HepG2 (cell line): ENCODE data around the gene SLC16A3. TPM values are rescaled to one million over a fixed set of nuclear protein-coding genes. Genes with fewer than 3 reads are reported as not detected.
A peak's percentile ranks its signal among the peaks of the same experiment; 100 is the strongest.

ENCODE experiments used
- ATAD3A ChIP-seq: sonication (generic); formaldehyde crosslinking; IDR thresholded peaks from 2 replicates; pipeline ENCODE4 v1.4.0; 2020; ENCODE audit warnings: missing genetic modification reagents
- ATF2 ChIP-seq: sonication (generic); formaldehyde crosslinking; IDR thresholded peaks from 2 replicates; pipeline ENCODE4 v1.4.0; 2020; ENCODE audit warnings: missing genetic modification reagents
- BCL6 ChIP-seq: IDR thresholded peaks from 2 replicates; pipeline ENCODE4 v1.6.1; 2016; ENCODE audit warnings: missing genetic modification reagents, missing compliant biosample characterization
- BORCS8-MEF2B ChIP-seq: sonication (generic); formaldehyde crosslinking; IDR thresholded peaks from 2 replicates; pipeline ENCODE4 v1.8.0; 2022; ENCODE audit warnings: mild to moderate bottlenecking, missing genetic modification reagents
- HOXA3 ChIP-seq: sonication (generic); formaldehyde crosslinking; IDR thresholded peaks from 2 replicates; pipeline ENCODE4 v1.5.0; 2020; ENCODE audit warnings: missing genetic modification reagents
- MIER3 ChIP-seq: IDR thresholded peaks from 2 replicates; pipeline ENCODE4 v1.6.1; 2016; ENCODE audit warnings: missing compliant biosample characterization, borderline replicate concordance
- MYNN ChIP-seq: sonication (generic); formaldehyde crosslinking; IDR thresholded peaks from 2 replicates; pipeline ENCODE4 v1.4.0; 2020; ENCODE audit warnings: mild to moderate bottlenecking, low read depth, missing genetic modification reagents
- POLR2G ChIP-seq: fragments of 200-400 bp; formaldehyde crosslinking; IDR thresholded peaks from 2 replicates; pipeline ENCODE4 v1.6.1; 2018; ENCODE audit warnings: mild to moderate bottlenecking, low read depth, low read length, moderate library complexity
- SALL1 ChIP-seq: sonication (generic); formaldehyde crosslinking; IDR thresholded peaks from 2 replicates; pipeline ENCODE4 v1.8.0; 2022; ENCODE audit warnings: mild to moderate bottlenecking, missing genetic modification reagents
- SKI ChIP-seq: fragments of 450-650 bp; IDR thresholded peaks from one replicate; pipeline ENCODE4 v1.6.1; 2018; ENCODE audit warnings: mild to moderate bottlenecking; ENCODE audit not compliant: partially characterized antibody
- TCF12 ChIP-seq, 2 experiments: fragments of 450-650 bp in 1 of 2; sonication (generic) in 1 of 2; formaldehyde crosslinking in 1 of 2; IDR thresholded peaks; 2 replicates each; pipeline versions ENCODE4 v1.6.1 to v1.8.0; 2017 to 2022; ENCODE audit warnings: antibody characterized with exemption in 1 of 2, mild to moderate bottlenecking in 1 of 2, missing genetic modification reagents in 1 of 2, moderate library complexity in 1 of 2
- THAP11 ChIP-seq: IDR thresholded peaks from 2 replicates; pipeline ENCODE4 v1.6.1; 2016; ENCODE audit warnings: missing biosample characterization, missing genetic modification reagents
- ZBTB21 ChIP-seq: sonication (generic); formaldehyde crosslinking; IDR thresholded peaks from 2 replicates; pipeline ENCODE4 v1.4.0; 2020; ENCODE audit warnings: missing genetic modification reagents
- ZBTB4 ChIP-seq: sonication (generic); formaldehyde crosslinking; IDR thresholded peaks from 2 replicates; pipeline ENCODE4 v1.4.0; 2020; ENCODE audit warnings: missing genetic modification reagents, mild to moderate bottlenecking, borderline replicate concordance
- ZKSCAN8 ChIP-seq: IDR thresholded peaks from 2 replicates; pipeline ENCODE4 v1.6.1; 2016; ENCODE audit warnings: borderline replicate concordance, missing genetic modification reagents, missing compliant biosample characterization
- ZNF251 ChIP-seq: sonication (generic); formaldehyde crosslinking; IDR thresholded peaks from 2 replicates; pipeline ENCODE4 v1.9.0; 2021; ENCODE audit warnings: mild to moderate bottlenecking, missing genetic modification reagents
- ZNF574 ChIP-seq: sonication (generic); formaldehyde crosslinking; IDR thresholded peaks from 2 replicates; pipeline ENCODE4 v1.4.0; 2020; ENCODE audit warnings: missing genetic modification reagents
- ZNF691 ChIP-seq: sonication (generic); formaldehyde crosslinking; IDR thresholded peaks from 2 replicates; pipeline ENCODE4 v1.4.0; 2020; ENCODE audit warnings: missing genetic modification reagents, low read depth, mild to moderate bottlenecking, borderline replicate concordance
- polyA plus RNA-seq, 8 experiments: library from polyadenylated mRNA; depleted of rRNA in 3 of 8; stranded (reverse) in 7 of 8; unstranded in 1 of 8; fragments of >200 nt; fragmentation: Illumina TruSeq in 4 of 8; extraction: Trizol in 4 of 8; gene quantifications; 2 replicates each; pipeline versions ENCODE4 v1.2.1 to v1.2.3, GENCODE V29; 2011 to 2016; ENCODE audit warnings: low read depth in 4 of 8, missing spikeins in 1 of 8, mixed read lengths in 1 of 8; ENCODE audit not compliant: insufficient read depth in 1 of 8
- total RNA-seq, 5 experiments: library from RNA; depleted of rRNA; stranded (reverse); fragments of >200 nt; fragmentation: Illumina TruSeq; extraction: Trizol; gene quantifications; 2 replicates each; pipeline ENCODE4 v1.2.3, GENCODE V29; 2016; ENCODE audit warnings: low read depth in 1 of 5

The SLC16A3 gene
- total and polyA plus RNA-seq, 2 of the 13 experiments (the other 11 are each of a cell fraction or from before 2014, with no cell fraction given): 242 to 349 TPM

GRCh38 chr17:82205720-82206508, 22.9 kb upstream of the SLC16A3 start (continued):
- TF ChIP-seq ATF2 (CRISPR knock-in tag): peak; percentile 55; the same call in 1 of the 2 replicates
- TF ChIP-seq POLR2G: peak; percentile 85
- TF ChIP-seq ZBTB21 (CRISPR knock-in tag): peak; percentile 59; the same call in 1 of the 2 replicates
- no peak for TF ChIP-seq ATAD3A (CRISPR knock-in tag)
- no peak for TF ChIP-seq SKI
- peak; percentile 56 for TF ChIP-seq BCL6
- TF ChIP-seq HOXA3 (CRISPR knock-in tag): peak; percentile 76
- TF ChIP-seq THAP11: peak; percentile 76
- TF ChIP-seq MIER3 (CRISPR knock-in tag): peak; percentile 75; the same call in 1 of the 2 replicates
- TF ChIP-seq ZKSCAN8: peak; percentile 45; the same call in 1 of the 2 replicates
- TF ChIP-seq TCF12 (IDR thresholded peaks at IDR 0.05): no peak
- 0 out of 2 replicates have a peak, but pooled peaks have one; percentile 35 for TF ChIP-seq TCF12 (CRISPR knock-in tag; IDR thresholded peaks at IDR 0.05)
- peak; percentile 84; the same call in 1 of the 2 replicates for TF ChIP-seq ZNF574 (CRISPR knock-in tag)
- TF ChIP-seq BORCS8-MEF2B (CRISPR knock-in tag): 0 out of 2 replicates have a peak, but pooled peaks have one; percentile 46
- peak; percentile 87; the same call in 1 of the 2 replicates for TF ChIP-seq MYNN (CRISPR knock-in tag)
- TF ChIP-seq ZNF691: peak; percentile 79; the same call in 1 of the 2 replicates
- TF ChIP-seq ZNF251 (CRISPR knock-in tag): no peak
- TF ChIP-seq SALL1: peak; percentile 72
- peak; percentile 47; the same call in 1 of the 2 replicates for TF ChIP-seq ZBTB4 (CRISPR knock-in tag)
